Tongue (tissue), 2 donors: Measurements from ENCODE around the gene DLGAP5. TPM values are rescaled to one million over a fixed set of nuclear protein-coding genes. Genes with fewer than 3 reads are reported as not detected.

Experiments
- DNase-seq: peaks from one replicate; pipeline ENCODE4 v3.0.0-alpha.2; 2015
- total RNA-seq: library from RNA; depleted of rRNA; stranded (reverse); fragments of >200 nt; gene quantifications from one replicate; pipeline ENCODE4 v1.2.3, GENCODE V29; 2014

The DLGAP5 gene
- 12.6 TPM for total RNA-seq

DNA sequence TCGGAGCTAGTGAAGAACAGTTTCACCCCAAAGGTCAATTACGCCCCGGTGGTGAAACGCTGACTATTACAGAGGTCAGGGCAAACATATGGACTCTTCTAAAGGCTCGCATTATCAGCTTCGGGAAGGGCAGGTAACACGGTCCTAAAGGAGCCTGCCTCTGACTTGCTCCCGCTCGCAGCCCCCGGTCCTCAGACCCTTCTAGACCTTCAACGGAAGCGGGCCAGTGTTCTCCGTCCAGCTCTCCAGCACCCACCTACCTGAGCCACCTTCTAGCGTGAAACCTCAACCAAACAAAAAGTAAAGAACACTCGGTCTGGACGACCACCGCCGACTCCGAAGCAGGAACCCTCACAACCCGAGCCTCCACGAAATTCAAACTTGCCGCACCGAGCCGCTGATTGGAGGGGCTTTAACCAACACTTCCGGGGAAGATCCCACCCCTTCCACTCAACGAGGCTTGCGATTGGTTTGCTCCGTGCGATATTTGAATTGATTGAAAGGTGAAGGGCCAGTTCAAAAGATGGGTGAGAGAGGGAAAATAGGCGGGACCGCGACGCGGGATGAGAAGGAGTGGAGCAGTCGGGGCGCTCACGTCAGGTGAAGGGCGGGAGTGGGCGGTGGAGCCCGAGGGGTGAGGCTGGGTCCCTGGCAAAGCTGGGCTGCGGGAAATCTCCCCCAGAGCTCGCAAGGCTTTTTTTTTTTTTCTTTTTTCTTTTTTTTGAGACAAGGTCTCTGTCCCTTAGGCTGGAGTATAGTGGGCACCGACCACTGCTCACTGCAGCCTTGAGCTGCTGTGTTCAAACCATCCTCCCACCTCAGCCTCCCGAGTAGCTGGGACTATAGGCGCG, at the start of gene DLGAP5:
Gene DLGAP5 (minus strand): TSS at position 383 of the 851 bp plus-strand sequence. CDS start 2,406 bp downstream, outside the sequence.
- DNase-seq: peak; percentile 99

DNA sequence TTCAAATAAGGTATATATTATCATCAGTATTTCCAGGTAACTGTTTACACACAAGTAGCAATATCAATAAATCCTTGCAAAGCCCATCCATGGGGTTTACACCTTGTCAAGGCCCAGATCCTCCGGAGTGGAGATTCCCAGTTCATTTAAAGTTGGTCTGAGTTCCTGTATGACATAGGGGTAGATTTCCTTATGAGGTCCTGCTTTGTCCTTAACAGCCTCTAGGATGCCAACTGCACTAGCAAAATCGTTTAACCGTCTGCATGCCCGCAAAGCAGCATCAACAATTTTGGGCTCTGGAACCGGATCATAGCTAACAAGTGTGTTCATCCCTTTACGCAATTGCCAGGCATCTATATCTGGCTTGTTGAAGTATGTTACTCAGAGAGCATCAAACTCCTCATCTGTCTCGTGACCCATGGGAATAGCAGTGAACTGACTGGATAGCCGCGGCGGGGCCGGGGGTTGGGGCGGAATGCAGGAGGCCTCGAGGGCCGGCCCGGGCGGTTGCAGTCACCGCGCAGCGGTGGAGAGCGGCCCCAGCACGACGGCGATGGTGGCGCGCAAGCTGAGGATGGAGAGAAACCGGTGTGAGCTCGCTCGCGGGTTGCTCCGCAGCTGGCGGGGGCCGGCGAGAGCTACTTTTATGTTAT, 49.3 kb upstream of the DLGAP5 start:
- DNase-seq: peak; percentile 9

- DNase-seq: no peak
Measured at GRCh38 chr14:55239320-55239719, 47.9 kb upstream of the DLGAP5 start.

- no peak for DNase-seq
Measured at GRCh38 chr14:55238019-55238680, 46.8 kb upstream of the DLGAP5 start.

GRCh38 chr14:55233591-55233990, 42.2 kb upstream of the DLGAP5 start:
- DNase-seq: no peak

DNA sequence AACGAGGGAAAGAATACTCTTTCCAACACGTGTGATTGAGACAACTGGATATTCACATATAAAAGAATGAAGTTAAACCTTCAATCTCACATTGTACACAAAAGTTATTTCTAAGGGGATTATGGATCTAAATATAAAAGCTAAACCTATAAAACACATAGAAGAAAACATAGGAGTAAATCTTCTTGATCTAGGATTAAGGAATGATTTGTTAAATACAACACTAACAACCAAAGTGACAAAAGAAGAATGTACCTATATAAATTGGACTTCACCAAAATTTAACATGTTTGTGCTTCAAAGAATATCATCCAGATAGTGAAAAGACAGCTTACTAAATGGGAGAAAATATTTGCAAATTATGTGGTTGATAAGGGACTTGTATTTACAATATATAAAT, 36.9 kb upstream of the DLGAP5 start:
- DNase-seq: no peak

DNA sequence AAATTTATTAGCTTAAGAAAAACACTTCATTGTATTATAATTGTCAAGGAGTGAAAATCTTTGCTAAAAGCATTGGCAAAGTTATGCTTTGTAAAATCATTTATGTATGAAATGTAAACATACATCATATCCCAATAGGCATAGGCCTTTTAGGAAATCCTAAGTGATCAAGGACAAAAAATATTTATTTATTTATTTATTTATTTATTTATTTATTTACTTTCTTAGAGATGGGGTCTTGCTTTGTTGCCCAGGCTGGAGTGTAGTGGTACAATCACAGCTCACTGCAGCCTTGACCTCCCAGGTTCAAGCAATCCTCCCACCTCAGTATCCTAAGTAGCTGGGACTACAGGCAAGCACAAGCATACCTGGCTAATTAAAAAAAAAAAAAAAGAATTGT, 32.0 kb upstream of the DLGAP5 start:
- DNase-seq: no peak

GRCh38 chr14:55221968-55222367, 30.6 kb upstream of the DLGAP5 start:
- DNase-seq: no peak

- no peak for DNase-seq
Measured at GRCh38 chr14:55221186-55221585, 29.8 kb upstream of the DLGAP5 start.

- no peak for DNase-seq
Measured at GRCh38 chr14:55220230-55220629, 28.8 kb upstream of the DLGAP5 start.

DNA sequence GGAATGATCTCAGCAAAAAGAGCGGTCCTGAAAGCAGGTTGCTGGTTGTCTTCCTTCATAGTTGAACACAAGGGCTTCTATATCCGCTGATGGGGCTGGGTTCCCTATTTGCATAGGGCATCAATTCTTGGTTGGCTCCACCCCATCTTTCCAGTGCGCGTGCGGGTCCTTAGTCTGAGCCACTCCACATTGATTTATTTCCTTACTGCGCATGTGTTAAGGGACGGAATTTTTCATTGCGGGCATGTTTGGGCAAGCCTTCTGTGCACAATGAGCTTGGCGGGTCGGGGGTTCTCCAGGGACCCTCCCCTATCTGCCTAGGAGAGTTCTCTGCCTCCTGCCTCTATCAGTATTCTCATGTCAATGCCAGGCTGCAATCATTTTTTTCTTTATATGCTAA, 21.2 kb upstream of the DLGAP5 start:
- DNase-seq: no peak

DNA sequence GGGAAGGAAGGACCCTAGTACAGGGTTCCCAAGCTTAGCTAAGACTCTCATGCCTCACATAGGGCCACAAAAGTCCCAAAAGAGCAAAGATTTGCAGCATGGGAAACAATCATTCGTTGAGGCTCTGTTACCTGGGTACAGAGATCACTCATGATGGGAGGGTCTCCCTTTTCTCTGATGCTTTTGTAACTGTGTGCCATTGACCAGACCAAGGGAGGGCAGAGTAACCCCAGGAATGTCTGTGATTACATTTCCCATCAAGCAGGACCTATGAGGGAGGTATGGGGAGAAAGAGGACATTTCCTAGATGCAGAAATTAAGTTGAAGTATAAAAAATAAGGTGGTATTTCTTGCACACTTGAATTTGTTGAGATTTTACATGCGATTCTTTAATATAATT, 16.4 kb upstream of the DLGAP5 start:
- DNase-seq: no peak

GRCh38 chr14:55206175-55206693, 14.8 kb upstream of the DLGAP5 start:
- DNase-seq: no peak

GRCh38 chr14:55201219-55202101, 10.1 kb upstream of the DLGAP5 start:
- no peak for DNase-seq

DNA sequence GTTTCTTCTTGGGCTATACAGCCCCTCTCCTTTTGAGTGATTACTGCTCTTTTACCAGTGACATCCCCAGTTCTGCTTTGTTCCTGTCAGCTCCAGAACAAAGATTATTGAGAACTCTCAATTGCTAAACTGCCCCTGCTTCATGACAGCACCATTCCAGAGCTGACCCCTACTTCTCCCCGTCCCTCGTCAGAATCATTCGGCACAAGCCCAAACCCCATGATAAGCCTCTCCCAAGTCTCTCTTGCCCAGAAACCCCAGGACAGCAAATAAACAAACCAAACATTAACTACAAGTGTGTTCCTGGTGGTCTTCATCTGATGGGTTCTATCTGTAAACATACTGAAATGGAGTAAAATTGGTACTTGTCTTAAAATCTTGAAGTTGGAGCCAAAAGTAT, 9.3 kb upstream of the DLGAP5 start:
- DNase-seq: no peak

GRCh38 chr14:55198749-55199148, 7.4 kb upstream of the DLGAP5 start:
- no peak for DNase-seq

- no peak for DNase-seq
Measured at GRCh38 chr14:55194656-55195355, 3.4 kb upstream of the DLGAP5 start.

DNA sequence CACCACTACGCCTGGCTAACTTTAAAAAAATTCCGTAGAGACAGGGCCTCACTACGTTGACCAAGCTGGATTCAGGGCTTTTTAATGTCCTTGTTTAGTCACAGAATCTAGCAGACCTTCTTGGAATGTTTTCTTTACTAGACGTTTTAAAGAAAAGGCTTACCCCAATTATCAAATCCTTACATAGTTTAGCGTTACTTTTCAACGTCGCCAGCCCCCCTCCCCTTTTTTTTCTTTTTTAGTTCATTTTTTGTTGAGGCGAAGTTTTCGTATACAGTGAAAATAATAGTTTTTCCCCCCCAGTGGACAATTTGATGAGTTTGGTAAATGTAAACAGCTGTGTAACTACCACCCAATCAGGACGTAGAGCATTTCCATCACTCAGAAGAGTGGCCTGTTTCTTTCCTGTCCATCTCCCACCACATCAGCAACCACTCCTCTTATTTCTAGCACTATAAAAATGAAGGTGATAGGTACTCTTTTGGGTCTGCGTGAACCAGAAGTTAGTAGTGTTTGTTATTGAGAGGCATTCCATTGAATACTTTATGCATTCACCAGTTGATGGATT, 753 bp upstream of the DLGAP5 start:
- no peak for DNase-seq

DNA sequence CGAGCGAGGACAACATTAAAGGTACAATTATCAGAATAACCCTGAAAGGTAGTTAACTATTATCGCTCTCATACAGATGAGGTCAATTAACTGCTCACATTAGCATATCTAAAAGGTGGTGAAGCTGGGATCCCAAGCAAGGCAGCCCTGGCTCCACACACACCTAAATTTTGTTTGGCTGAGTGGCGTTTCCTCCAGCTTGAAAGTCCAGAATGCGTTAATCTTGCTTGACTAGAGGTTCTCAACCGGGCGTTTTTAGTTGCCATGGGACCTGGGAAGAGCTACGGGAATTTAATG, 531 bp downstream of the DLGAP5 start:
- DNase-seq: no peak

- DNase-seq: no peak
Measured at GRCh38 chr14:55188686-55189295, 2.6 kb downstream of the DLGAP5 start.

GRCh38 chr14:55180434-55180833, 11.0 kb downstream of the DLGAP5 start:
- no peak for DNase-seq
